HG03460 (cell line): ENCODE measurements around the gene DUSP14.

Experiments
- ATAC-seq: cut with Tn5 transposase; IDR thresholded peaks from one replicate; pipeline ENCODE4 v1.9.1; 2021; ENCODE audit not compliant: unreplicated experiment

The DUSP14 gene

DNA sequence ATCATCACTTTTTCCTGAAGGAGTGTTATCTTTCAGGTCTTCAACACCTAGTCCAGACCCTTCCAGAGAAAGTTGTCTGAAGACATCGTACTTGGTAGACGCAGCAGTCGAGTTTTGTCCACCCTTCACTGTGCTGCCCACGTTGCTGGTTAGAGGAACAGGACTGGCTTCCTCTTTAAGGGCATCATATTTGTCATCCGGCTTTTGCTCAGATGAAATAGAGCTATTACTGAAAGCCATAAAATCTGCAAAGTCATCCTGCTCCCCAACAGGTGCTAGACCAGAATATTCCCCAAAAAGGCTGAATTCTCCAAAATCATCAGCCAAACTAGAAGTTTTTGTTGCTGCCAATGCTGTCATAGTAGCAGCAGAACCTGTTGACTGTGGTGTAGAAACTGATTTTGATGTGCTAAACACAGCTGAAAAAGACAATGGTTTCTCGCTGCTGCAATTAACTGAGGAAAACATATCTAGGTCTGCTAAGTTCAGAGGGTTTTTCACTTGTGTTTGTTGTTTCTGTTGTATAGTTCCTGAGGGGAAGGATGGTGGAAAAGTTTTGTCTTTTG lies 63.8 kb downstream of the DUSP14 start:
- ATAC-seq, result no peak

- no peak for ATAC-seq
These were observed 65.7 kb downstream of the DUSP14 start for GRCh38 chr17:37555386-37555785.

GRCh38 chr17:37557482-37557881 lies 67.8 kb downstream of the DUSP14 start:
- no peak for ATAC-seq

DNA sequence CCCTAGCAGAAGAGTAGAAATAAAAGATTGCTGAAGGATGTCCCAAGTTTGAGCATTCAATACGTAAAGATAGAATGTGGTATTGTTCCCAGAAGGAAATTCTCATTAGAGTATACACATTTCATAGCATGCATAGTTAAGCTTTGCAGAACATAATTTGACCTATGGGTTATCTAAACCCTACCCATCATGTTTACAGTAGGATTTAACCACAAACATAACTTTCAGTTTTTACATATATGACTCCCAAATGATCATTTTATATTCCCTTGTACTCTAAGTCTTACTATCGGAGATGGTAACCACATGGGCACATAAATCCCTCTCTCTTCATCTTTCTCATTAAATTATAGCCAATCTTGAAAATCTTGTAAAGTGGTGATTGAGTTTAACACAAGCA lies 68.6 kb downstream of the DUSP14 start:
- ATAC-seq, result no peak

DNA sequence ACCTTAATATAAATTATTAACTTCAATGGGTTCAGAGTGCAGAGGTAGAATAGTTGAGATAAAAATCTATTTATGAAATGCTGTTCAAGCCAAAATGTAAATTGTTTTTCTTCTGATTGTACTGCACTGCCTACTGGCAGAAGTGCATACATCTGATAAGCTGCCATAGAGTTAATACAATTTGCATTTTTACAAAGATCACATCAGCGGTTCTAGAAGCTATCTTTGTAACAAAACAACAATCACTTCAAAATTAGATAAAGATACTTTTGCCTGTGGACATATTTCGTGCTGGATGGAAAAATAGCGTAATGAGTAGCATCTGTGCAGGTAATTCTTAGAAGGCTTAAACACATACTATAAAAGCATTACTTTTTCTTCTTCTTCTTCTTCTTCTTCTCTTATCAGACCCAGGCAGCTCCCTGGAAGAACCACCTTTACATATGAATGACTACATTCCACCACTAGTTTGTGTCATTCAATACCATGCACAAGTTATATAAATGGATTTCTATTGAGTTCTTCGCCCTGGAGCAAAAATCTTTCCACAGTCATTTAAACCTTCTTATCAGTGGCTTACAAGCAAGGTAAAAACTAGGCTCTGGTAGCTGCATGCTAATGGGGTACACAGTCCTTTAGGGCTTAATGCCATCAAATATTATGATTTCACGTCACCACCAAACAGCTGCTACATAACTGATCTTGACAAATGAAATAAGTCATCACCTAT lies 72.5 kb downstream of the DUSP14 start:
- no peak for ATAC-seq
